Glutamatergic neuron (in vitro differentiated cells): ENCODE measurements around the gene PAQR5. TPM values are rescaled to one million over a fixed set of nuclear protein-coding genes. Genes with fewer than 3 reads are reported as not detected.
"Not testable (repeated sequence)": the region's sequence is repeated elsewhere in the genome, so short reads cannot be mapped to it uniquely, and the experiment has no call there.

ENCODE experiments used
- DNase-seq: peaks from one replicate; pipeline ENCODE4 v3.0.0; 2022
- H3K27ac Mint-ChIP-seq: one replicate; pipeline ENCODE4 v1.8.0; 2020; ENCODE audit warnings: mild to moderate bottlenecking, mixed read lengths, inconsistent platforms; ENCODE audit not compliant: unreplicated experiment
- H3K27me3 Mint-ChIP-seq: one replicate; pipeline ENCODE4 v1.8.0; 2020; ENCODE audit warnings: mild to moderate bottlenecking, moderate library complexity, mixed read lengths, inconsistent platforms; ENCODE audit not compliant: unreplicated experiment
- H3K36me3 Mint-ChIP-seq: one replicate; pipeline ENCODE4 v1.8.0; 2020; ENCODE audit warnings: mild to moderate bottlenecking, mixed read lengths, inconsistent platforms; ENCODE audit not compliant: unreplicated experiment
- H3K4me1 Mint-ChIP-seq: one replicate; pipeline ENCODE4 v1.8.0; 2020; ENCODE audit warnings: mild to moderate bottlenecking, low read depth, mixed read lengths, inconsistent platforms; ENCODE audit not compliant: unreplicated experiment
- H3K4me3 Mint-ChIP-seq: one replicate; pipeline ENCODE4 v1.8.0; 2020; ENCODE audit warnings: mild to moderate bottlenecking, mixed read lengths, inconsistent platforms; ENCODE audit not compliant: unreplicated experiment
- H3K9me3 Mint-ChIP-seq: one replicate; pipeline ENCODE4 v1.8.0; 2020; ENCODE audit warnings: mild to moderate bottlenecking, moderate library complexity, mixed read lengths, inconsistent platforms; ENCODE audit not compliant: unreplicated experiment
- CTCF ChIP-seq: fragments of 200-600 bp; sonication (generic); IDR thresholded peaks from one replicate; pipeline ENCODE4 v1.5.0; 2021; ENCODE audit not compliant: partially characterized antibody, unreplicated experiment
- total RNA-seq: library from RNA; stranded (reverse); fragmentation: NEBNext Ultra II Directional; extraction: Animal tissue kit (Norgen Biotek cat#: 25700); gene quantifications from one replicate; pipeline ENCODE4 v1.2.1, GENCODE V29; 2021; ENCODE audit not compliant: unreplicated experiment

Gene PAQR5
- total RNA-seq, 1 donor from 2014 or later: not detected

GRCh38 chr15:69299943-69300588 is 1.4 kb downstream of the PAQR5 start:
- Mint-ChIP-seq H3K27me3 (peaks cover 4% of the 10 kb centered on the region), H3K36me3 (no peaks in the 10 kb centered on the region), H3K4me1 (no peaks in the 10 kb centered on the region), H3K27ac (no peak overlapping the region), H3K4me3 (no peak overlapping the region), H3K9me3 (peaks cover 2% of the 10 kb centered on the region)
- no peak for DNase-seq
- no peak for TF ChIP-seq CTCF

DNA sequence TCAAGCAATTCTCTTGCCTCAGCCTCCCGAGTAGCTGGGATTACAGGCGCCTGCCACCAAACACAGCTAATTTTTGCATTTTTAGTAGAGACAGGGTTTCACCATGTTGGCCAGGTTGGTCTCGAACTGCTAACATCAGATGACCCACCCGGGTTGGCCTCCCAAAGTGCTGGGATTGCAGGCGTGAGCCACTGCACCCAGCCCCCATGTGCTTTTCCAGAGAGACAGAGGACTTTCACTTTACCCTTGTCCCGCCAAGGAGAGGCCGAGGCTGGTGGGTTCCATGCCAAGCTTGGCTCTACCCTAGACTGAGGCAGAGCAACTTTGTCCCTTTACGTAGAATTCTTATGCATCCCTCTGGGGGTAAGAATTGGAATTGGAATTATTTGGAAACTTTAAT is 2.4 kb downstream of the PAQR5 start:
- H3K27me3 Mint-ChIP-seq, H3K36me3 Mint-ChIP-seq, DNase-seq, H3K27ac Mint-ChIP-seq, H3K4me1 Mint-ChIP-seq, H3K4me3 Mint-ChIP-seq, H3K9me3 Mint-ChIP-seq: not testable (repeated sequence)

DNA sequence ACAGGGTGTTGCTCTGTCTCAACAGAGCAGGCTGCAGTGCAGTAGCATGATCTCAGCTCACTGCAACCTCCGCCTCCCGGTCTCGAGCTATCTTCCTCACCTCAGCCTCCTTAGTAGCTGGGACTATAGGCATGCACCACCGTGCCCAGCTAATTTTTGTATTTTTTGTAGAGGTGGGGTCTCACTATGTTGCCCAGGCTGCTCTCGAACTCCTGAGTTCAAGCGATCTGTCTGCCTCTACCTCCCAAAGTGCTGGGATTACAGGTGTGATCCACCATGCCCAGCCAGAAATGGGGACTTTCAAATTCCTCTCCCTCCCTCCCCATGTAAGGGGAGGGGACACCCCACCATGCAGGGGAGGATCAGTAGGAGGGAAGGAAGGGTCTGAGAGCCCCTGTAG is 3.4 kb downstream of the PAQR5 start:
- not testable (repeated sequence) for H3K27ac Mint-ChIP-seq, H3K36me3 Mint-ChIP-seq, DNase-seq, H3K4me1 Mint-ChIP-seq, H3K4me3 Mint-ChIP-seq, H3K27me3 Mint-ChIP-seq, H3K9me3 Mint-ChIP-seq

- peaks cover 2% of the 10 kb centered on the region for H3K9me3 Mint-ChIP-seq
- no peak for DNase-seq
- no peak overlapping the region for H3K4me3 Mint-ChIP-seq
- H3K27ac Mint-ChIP-seq: no peak overlapping the region
- no peak for TF ChIP-seq CTCF
- H3K36me3 Mint-ChIP-seq: no peaks in the 10 kb centered on the region
- peaks cover 2% of the 10 kb centered on the region for H3K27me3 Mint-ChIP-seq
- no peaks in the 10 kb centered on the region for H3K4me1 Mint-ChIP-seq
These were observed 4.2 kb downstream of the PAQR5 start for GRCh38 chr15:69302929-69303328.

DNA sequence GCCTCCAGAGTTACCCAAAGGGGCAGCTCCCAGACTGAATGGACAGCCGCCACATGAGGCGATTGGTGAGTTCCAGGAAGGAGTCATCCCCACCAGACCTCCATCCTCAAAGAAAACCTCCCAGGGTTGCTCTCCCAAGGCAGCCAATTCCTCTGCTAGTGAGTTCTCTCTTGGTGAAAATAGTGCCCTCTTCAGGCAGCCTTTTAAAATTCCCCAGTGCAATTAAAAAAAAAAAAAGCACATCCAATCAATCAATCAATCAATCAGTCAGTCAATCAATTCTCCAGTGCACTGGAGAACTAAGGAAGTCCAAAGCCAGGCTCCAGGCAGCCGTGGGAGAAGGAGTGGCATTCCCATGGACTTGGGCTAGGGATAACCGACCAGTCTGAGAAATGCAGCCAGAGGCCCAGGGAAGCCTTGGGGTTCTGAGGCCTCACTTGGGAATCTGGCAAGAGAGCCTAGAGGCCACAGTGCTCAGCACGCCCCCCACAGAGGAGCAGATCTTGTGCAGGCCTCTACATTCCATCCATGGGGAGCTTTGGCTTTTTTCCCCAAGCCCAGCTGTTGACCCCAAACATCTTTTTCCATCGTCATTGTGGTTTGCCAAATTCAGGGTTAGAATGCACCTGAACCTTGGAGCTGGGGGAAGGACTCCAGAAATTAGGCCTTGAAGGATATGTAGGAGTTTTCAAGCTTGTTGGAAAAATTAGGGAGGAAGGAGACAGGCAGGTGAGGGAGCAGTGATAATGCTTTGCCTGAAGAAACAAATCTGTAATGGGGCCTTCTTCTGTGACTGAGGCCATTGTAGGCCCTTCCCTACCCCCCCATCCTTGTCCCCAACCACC is 4.8 kb downstream of the PAQR5 start:
- Mint-ChIP-seq H3K36me3 (no peaks in the 10 kb centered on the region), H3K27ac (no peak overlapping the region), H3K4me3 (no peak overlapping the region), H3K9me3 (peaks cover 2% of the 10 kb centered on the region), H3K27me3 (peaks cover 3% of the 10 kb centered on the region), H3K4me1 (no peaks in the 10 kb centered on the region)
- no peak for DNase-seq
- TF ChIP-seq CTCF: no peak

DNA sequence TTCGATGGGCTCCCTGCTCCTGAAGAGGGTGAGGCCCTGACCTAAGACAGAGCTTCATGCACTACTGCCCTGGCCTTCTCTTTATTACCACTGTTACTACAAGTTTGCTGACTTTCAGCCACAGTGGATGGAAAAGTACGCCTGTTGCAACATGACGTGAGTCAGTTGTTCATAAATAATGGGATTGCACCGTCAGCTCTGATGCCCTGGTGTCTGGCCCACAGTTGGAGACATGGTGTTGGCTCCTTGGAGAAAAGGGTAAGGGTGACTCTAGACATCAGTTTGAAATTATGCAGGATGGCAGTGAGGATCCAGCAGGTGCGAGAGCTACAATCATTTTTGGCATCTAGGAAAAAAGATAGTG is 5.5 kb downstream of the PAQR5 start:
- H3K36me3 Mint-ChIP-seq: no peaks in the 10 kb centered on the region
- TF ChIP-seq CTCF: no peak
- no peak overlapping the region for H3K27ac Mint-ChIP-seq

More for the DNA sequence above, 5.5 kb downstream of the PAQR5 start:
- no peak overlapping the region for H3K4me3 Mint-ChIP-seq
- no peaks in the 10 kb centered on the region for H3K4me1 Mint-ChIP-seq
- peaks cover 2% of the 10 kb centered on the region for H3K9me3 Mint-ChIP-seq
- no peak for DNase-seq
- H3K27me3 Mint-ChIP-seq: peaks cover 7% of the 10 kb centered on the region
